SJCRH30 (cell line): ENCODE data around the gene SLC22A31. TPM values are rescaled to one million over a fixed set of nuclear protein-coding genes. Genes with fewer than 3 reads are reported as not detected.
A peak's percentile ranks its signal among the peaks of the same experiment; 100 is the strongest.

Source experiments
- DNase-seq, 2 experiments: peaks; one replicate each; pipeline ENCODE4 v3.0.0-alpha.2; 2015 to 2020
- H3K27ac ChIP-seq: fragments of 250-450 bp; sonication (Bioruptor Pico); 2 replicates; pipeline ENCODE4 v1.5.1; 2020; ENCODE audit warnings: mild to moderate bottlenecking, moderate library complexity
- H3K27me3 ChIP-seq: fragments of 250-450 bp; sonication (Bioruptor Pico); 2 replicates; pipeline ENCODE4 v1.5.1; 2020; ENCODE audit warnings: mild to moderate bottlenecking, moderate library complexity
- H3K36me3 ChIP-seq: fragments of 250-450 bp; sonication (Bioruptor Pico); 2 replicates; pipeline ENCODE4 v1.5.1; 2020; ENCODE audit warnings: mild to moderate bottlenecking, moderate library complexity
- H3K4me1 ChIP-seq: fragments of 250-450 bp; sonication (Bioruptor Pico); 2 replicates; pipeline ENCODE4 v1.5.1; 2020; ENCODE audit warnings: mild to moderate bottlenecking, moderate library complexity
- H3K4me3 ChIP-seq: fragments of 250-450 bp; sonication (Bioruptor Pico); 2 replicates; pipeline ENCODE4 v1.5.1; 2020; ENCODE audit warnings: mild to moderate bottlenecking, moderate library complexity
- H3K9me3 ChIP-seq: fragments of 250-450 bp; sonication (Bioruptor Pico); replicated peaks from 2 replicates; pipeline ENCODE4 v1.5.1; 2020; ENCODE audit warnings: mild to moderate bottlenecking, moderate library complexity
- total RNA-seq: library from RNA; depleted of rRNA; stranded (reverse); fragments of >200 nt; shearing (Covaris generic); gene quantifications from 2 replicates; pipeline ENCODE4 v1.2.3, GENCODE V29; 2014

SLC22A31 gene
- total RNA-seq, 1 experiment from 2014 or later, result not detected

DNA sequence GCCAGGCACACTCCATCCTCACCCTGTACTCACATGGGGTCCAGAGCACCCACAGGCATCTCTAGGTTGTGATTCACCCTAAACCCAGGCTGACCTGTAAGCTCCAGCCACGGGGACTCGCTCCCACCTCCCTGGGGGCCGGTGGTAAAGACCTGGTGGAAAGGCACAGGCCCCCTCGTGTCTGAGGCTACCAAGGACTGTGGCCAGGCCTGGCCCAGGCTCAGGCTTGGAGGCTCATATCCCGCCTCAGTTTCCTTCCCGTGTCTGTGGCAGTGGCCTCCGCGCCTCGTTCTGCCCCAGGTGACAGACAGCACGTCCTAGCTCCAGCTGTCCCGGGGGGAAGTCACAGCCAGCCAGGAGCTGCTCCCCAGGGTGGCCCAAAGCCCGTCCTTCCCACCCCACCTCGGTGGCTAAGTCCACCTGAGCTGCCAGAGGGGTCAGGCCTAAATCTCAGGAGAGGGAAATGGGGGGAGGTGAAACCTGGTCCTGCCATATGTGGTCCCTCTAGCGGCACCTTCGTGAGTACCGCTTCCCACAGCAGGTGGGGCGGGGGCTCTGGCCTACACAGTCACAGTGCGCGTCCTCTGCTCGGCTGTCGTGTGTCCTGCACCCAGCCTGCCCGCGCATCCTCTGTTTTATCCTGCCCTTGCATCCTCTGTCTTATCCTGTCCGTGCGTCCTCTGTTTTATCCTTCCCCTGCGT is 16.2 kb downstream of the SLC22A31 start:
- H3K27ac ChIP-seq, result no peak overlapping the region
- H3K4me3 ChIP-seq, result no peak overlapping the region
- no peaks in the 10 kb centered on the region for H3K27me3 ChIP-seq
- H3K9me3 ChIP-seq, result peaks cover 8% of the 10 kb centered on the region
- peak in 1 of 2 experiments; percentile 16 for DNase-seq
- H3K36me3 ChIP-seq, result peaks cover 77% of the 10 kb centered on the region
- H3K4me1 ChIP-seq, result no peaks in the 10 kb centered on the region

DNA sequence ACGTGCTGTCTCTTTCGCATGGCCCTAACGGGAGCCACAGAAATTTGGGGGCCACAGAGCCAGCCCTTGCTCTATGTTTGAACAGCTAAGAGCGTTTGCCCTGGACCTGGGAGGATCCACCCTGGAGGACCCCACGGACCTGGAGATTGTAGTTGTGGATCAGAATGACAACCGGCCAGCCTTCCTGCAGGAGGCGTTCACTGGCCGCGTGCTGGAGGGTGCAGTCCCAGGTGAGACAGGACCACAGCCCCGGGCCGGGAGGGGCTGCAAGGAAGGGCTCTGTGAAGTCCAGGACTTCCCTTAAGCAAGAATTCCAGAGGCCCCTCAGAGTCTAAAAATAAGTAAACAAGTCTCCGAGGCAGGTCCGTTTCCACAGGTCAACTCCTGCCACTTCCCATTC is 16.9 kb downstream of the SLC22A31 start:
- Histone ChIP-seq H3K36me3 (peaks cover 80% of the 10 kb centered on the region), H3K4me1 (no peaks in the 10 kb centered on the region), H3K9me3 (peaks cover 8% of the 10 kb centered on the region), H3K27ac (no peak overlapping the region), H3K27me3 (no peaks in the 10 kb centered on the region), H3K4me3 (no peak overlapping the region)
- peak in 1 of 2 experiments; percentile 11 for DNase-seq

DNA sequence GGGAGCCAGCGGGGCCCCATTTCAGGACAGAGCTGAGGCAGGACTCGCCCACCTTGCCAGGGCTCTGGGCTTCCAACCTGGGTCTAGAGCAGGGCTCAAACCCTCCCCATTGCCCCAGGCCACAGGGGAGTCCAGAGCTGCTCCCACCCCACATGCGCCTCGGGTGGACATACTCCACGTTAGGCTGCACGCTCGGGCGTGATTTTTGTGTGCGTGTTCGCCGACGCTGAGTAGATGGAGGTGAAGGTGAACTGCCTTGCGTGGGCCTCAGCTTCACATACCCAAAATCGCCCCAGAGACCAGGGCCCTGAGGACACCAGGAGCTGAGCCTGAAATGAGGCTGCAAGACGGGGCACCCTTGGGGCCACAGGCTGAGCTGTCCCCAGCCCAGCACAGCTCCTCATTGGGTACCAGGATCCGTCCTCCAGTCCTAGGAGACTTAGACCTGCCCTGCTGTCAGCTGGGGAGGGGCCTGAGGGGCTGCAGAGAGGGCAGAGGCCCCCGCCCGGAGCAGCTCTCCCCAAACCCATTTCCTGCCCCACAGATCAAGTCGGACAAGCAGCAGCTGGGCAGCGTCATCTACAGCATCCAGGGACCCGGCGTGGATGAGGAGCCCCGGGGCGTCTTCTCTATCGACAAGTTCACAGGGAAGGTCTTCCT is 20.6 kb downstream of the SLC22A31 start:
- no peaks in the 10 kb centered on the region for H3K27me3 ChIP-seq
- H3K4me1 ChIP-seq, result peaks cover 11% of the 10 kb centered on the region
- H3K27ac ChIP-seq, result no peak overlapping the region
- no peak overlapping the region for H3K4me3 ChIP-seq
- H3K9me3 ChIP-seq, result no peaks in the 10 kb centered on the region
- DNase-seq, result no peak
- H3K36me3 ChIP-seq, result peaks cover 90% of the 10 kb centered on the region

DNA sequence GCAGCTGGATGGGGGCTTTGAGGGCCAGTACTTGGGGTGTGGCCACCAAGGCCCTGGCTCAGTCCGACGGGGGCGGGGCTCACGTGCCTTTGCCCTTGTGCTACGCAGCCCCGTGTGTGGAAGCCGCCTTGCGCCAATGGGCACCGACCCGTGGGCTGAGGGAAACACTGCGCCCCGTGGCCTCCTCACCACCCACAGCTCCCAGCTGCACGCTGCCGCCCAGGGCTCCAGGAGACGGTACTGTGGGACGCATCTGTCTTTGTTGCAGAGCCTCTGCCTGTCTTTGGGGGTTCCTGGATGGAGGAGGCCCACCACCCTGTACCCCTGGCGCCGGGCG is 21.2 kb downstream of the SLC22A31 start:
- Histone ChIP-seq H3K36me3 (peaks cover 94% of the 10 kb centered on the region), H3K27me3 (no peaks in the 10 kb centered on the region), H3K4me1 (peaks cover 18% of the 10 kb centered on the region), H3K27ac (no peak overlapping the region), H3K9me3 (no peaks in the 10 kb centered on the region), H3K4me3 (no peak overlapping the region)
- DNase-seq, result no peak

DNA sequence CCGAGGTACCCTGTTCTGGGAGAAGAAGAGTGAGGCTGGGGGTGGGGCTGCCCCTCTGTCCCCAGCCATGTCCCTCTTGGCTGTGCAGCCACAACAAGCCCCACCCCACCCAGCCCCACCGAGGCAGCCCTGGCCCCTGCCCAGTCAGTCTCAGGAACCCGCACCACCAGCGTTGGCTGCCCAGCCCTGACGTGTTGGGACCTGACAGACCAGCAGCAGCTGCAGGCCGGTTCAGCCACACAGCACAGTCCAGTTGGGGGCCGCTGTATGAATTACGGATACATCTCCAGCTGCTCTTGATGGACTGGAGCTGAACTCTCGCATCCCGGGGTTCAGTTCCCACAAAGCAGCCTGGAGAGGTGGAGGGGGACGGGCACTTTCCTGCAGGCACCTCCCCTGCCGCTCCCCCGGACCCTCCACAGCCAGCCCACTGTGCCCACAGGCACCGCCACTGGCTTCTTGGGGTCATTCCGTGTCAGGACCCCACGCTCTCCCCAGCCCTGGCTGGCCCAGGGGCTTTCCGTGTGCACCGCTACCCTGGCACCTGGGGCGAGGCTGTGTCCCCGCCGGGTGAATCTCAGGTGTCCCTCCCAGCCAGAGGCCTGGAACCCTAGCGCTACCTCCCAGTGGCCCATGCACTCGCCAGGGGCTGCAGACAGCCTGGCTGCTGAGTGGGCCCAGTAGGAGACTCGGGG is 21.7 kb downstream of the SLC22A31 start:
- Histone ChIP-seq H3K4me1 (peaks cover 23% of the 10 kb centered on the region), H3K4me3 (no peak overlapping the region), H3K9me3 (no peaks in the 10 kb centered on the region), H3K27ac (no peak overlapping the region), H3K36me3 (peaks cover 94% of the 10 kb centered on the region), H3K27me3 (no peaks in the 10 kb centered on the region)
- DNase-seq, result peak in 1 of 2 experiments; percentile 44

DNA sequence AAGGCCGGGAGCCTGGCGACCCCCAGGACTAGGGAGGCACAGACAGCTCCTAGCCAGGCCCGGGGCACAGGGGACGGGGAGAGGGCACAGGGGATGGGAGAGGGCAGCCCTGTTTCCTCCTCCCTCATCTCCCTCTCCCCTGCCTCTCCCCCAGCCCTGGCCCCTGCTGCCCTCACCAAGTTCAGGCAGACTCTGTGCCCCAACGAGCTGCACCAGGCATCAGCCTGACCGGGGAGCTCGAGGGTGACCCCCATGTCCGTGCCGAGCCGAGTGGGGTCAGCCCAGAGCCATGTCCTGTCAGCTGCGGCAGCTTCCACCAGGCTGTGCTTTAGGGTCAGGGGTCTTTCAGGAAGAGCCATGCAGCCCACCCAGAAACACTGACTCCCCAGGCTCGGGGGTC is 22.8 kb downstream of the SLC22A31 start:
- Histone ChIP-seq H3K9me3 (no peaks in the 10 kb centered on the region), H3K27me3 (no peaks in the 10 kb centered on the region), H3K27ac (no peak overlapping the region), H3K4me3 (no peak overlapping the region), H3K36me3 (peaks cover 88% of the 10 kb centered on the region), H3K4me1 (peaks cover 29% of the 10 kb centered on the region)
- DNase-seq, result no peak

DNA sequence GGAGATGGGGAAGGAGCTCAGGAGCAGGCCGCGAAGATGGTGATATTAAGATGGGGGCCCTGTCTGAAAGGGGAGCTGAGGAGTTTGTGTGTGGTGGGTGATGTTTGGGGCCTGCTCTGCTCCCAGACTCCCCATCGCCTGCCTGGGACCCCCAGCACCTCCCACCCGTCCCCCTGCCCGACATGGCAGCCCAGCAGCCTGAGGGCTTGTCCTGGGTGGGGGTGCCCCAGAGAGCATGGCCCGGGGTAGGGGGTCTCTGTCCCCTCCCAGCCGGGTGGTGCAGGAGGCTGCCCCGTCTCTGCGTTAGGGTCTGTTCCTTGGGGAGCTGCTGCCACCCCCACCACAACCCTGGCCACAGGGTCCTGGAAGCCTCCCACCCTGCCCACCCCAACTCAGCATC is 23.6 kb downstream of the SLC22A31 start:
- Histone ChIP-seq H3K27ac (no peak overlapping the region), H3K27me3 (no peaks in the 10 kb centered on the region), H3K4me3 (no peak overlapping the region), H3K4me1 (peaks cover 29% of the 10 kb centered on the region), H3K9me3 (no peaks in the 10 kb centered on the region), H3K36me3 (peaks cover 87% of the 10 kb centered on the region)
- no peak for DNase-seq

DNA sequence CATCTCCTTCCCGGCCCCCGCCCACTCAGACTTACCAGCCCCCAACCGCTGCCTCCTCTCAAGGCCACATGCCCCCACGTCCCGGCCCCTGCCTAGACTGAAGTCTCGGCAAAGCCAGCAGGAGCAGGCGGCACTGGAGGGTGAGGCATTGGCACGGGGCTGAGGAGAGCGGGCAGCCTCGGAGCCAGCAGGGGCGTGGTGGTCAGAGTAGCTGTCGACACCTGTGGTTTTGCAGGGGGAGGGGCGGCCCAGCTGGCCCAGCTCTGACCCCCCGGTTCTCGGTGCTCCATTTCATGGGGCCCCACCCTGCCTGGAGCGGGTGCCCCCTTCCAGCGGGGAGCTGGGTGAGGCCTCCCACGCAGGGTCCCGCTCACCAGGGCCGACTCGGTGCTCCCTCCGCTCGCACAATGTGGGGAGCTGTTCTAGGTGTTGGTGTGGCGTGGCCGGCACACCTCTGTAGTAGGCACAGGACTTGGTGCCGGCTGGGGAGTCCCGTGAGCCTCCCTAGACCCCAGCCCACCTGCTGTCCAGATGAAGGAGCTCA is 24.1 kb downstream of the SLC22A31 start:
- Histone ChIP-seq H3K9me3 (no peaks in the 10 kb centered on the region), H3K4me3 (no peak overlapping the region), H3K4me1 (peaks cover 29% of the 10 kb centered on the region), H3K36me3 (peaks cover 82% of the 10 kb centered on the region), H3K27ac (no peak overlapping the region), H3K27me3 (no peaks in the 10 kb centered on the region)
- no peak for DNase-seq

DNA sequence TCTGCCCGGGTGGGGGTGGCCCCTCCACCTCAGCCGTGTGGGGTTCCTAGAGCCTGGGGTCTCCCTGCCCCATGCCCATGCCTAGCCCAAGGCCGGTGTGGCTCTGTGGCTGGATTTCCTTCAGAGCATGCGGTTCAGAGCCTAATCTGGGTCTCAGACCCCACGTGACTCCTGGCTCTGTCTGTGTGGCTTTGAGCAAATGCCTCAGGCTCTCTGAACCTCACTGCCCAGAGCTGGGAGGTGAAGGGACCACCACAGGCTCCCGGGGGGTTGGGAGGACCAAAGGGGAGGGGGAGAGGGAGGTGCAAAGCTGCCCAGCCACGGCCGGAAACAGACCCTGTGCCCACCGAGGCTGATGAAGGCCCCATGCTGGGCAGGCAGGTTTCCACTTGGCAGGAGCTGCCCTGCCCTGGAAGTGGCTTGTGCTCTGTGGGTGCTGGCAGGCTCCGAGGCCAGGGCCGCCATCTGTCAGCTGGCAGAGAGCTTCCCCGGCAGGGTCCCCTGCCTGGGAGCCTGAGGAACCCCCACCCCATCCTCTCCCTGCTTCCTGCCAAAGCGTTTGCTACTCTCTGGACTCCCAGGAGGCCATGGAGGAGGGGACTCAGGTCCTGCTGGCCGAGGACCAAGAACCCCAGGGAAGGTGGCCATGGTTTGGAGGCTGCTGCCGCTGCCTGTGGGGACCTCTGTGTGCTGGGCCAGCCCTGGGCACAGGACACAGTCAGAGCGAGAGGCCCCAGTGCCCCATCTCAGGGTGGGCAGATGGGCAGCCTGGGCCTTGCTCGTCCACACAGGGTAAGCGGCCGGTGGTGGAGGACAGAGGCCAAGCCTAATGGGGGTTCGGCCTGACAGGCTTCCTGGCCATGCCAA is 24.8 kb downstream of the SLC22A31 start:
- H3K27me3 ChIP-seq, result no peaks in the 10 kb centered on the region
- no peak for DNase-seq
- no peak overlapping the region for H3K27ac ChIP-seq
- H3K9me3 ChIP-seq, result no peaks in the 10 kb centered on the region
- no peak overlapping the region for H3K4me3 ChIP-seq
- H3K4me1 ChIP-seq, result peaks cover 34% of the 10 kb centered on the region
- H3K36me3 ChIP-seq, result peaks cover 75% of the 10 kb centered on the region

DNA sequence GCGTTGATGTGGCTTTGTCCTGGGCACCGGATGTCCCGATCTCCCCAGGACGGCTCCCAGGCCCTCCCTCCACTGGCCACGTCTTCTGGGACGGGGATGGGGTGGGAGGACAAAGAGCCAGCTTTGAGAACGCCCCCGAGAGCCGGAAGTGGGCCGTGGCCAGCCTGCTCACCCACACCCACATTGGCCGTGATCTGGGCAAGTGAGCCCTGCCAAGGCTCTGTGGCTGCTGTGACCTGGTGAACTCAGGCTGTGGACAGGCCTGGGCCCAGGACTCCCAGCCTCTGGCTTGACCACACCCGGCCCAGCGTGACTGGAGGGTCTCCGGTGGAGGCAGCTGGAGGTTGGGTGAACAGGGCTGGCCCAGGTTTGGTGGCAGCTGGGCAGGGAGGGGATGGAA is 25.5 kb downstream of the SLC22A31 start:
- peak overlapping the region; percentile 97; the same call in 1 of the 2 replicates for H3K27ac ChIP-seq

DNA sequence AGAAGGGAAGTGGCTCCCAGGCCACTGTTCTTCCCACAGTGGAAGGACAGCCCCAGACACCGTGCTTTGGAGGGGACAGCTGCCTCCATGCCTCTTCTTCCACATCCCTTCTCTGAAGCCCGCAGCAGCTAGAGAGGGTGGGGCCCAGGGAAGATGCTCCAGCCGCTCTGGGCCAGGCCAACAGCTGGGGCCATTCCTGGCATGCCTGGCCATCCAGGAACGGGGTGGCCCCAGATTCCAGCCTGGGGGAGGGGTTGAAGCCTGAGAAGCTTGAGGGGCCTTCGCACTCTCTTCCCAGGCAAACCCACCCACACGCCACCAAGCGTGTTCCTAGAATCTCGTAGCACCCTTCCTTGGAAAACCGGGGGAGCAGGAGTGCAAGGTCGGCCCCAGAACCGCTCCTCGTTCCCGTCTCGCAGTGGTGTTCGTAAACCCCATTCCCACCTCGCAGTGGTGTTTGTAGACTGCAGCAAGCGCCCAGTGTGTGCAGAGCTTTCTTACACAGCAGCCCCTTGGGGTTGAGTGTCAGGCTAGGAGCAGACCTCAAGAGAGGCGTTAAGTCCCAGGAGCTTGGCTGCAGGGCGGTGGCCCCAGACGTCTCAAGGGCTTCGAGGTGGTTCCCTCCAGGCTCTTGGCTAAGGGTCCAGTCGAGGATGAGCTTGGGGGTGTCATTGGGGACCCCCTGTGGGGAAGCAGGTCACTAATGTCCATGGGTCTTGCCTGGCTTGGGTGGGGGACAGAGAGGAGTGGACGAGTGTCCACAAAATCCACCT is 26.1 kb downstream of the SLC22A31 start:
- H3K27ac ChIP-seq, result peak overlapping the region; percentile 97
- peak; percentile 80 to 85 for DNase-seq
- H3K9me3 ChIP-seq, result no peaks in the 10 kb centered on the region
- peak overlapping the region; percentile 98 for H3K4me3 ChIP-seq
- peaks cover 38% of the 10 kb centered on the region for H3K4me1 ChIP-seq
- H3K27me3 ChIP-seq, result no peaks in the 10 kb centered on the region
- H3K36me3 ChIP-seq, result peaks cover 62% of the 10 kb centered on the region

More for the DNA sequence above, 25.5 kb downstream of the SLC22A31 start:
- Histone ChIP-seq H3K36me3 (peaks cover 69% of the 10 kb centered on the region), H3K27me3 (no peaks in the 10 kb centered on the region), H3K9me3 (no peaks in the 10 kb centered on the region), H3K4me1 (peaks cover 35% of the 10 kb centered on the region), H3K4me3 (no peak overlapping the region)
- no peak for DNase-seq

DNA sequence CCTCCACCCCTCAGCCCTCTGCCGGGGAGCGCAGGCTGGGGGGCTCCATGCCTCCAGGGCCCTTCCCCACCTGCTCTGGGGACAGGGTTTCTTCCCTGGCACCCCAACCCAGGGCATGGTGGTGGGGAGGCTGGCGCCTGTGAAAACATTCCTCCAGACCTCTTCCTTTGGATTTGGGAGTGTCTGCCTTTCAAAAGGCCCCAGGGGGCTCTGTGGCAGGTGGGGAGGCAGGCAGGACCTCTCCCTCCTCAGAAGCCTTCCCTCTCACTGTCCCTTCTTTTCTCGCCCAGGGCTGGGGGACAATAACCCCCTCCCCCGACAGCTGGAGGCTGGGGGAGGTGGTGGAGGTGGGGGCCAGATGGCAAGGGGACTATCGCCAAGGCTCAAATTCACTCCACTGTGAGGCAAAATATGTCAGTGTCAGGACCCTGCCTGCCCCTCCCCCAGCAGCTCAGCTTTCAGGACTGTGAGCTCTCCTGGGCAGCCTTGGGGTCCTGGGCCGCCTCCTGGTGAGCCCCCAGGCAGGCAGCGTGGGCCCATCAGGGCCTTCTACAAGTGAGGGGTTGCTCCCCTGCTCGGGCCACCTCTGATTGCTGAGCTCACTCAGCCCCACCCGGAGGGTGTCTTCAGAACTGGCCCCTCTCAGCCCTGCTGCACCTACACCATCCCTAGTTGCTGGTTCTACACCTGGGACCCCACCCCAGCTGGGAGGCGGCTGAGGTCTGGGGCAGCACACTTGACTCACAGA is 27.0 kb downstream of the SLC22A31 start:
- Histone ChIP-seq H3K9me3 (no peaks in the 10 kb centered on the region), H3K36me3 (peaks cover 55% of the 10 kb centered on the region), H3K27me3 (no peaks in the 10 kb centered on the region; the same call in 1 of the 2 replicates), H3K27ac (peak overlapping the region; percentile 97), H3K4me1 (peaks cover 47% of the 10 kb centered on the region), H3K4me3 (peak overlapping the region; percentile 98)
- DNase-seq, result peak; percentile 72 to 75

DNA sequence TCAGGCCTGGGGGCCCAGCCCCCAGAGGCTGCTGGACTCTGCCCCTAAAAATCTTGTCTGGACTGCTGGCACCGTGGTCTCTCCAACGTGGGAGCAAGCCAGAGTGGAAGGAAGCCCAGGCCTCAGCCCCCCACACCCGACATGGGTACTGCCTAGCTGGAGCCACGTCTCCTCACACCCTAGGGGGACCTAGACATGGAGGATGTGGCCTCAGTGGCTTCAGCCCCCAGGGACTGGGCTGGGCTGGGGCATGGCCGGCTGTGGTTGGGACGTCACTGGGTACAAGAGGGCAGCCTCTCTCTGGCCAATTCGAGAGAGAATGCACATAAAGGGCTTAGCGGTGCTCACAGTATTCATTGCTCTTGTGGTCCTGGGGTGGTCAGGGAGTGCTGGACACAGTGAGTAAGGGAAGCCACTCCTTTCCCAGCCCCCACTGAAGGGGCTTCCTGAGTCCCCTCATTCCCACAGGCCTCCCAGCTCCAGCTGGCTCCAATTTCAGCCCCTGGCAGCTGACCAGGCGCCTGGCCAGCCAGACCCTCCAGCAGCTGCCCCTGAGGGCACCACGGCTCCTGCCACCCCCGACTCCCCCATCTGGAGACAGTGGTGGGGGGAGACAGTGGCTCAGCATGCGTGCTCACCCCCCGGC is 27.7 kb downstream of the SLC22A31 start:
- Histone ChIP-seq H3K27ac (peak overlapping the region; percentile 97), H3K9me3 (no peaks in the 10 kb centered on the region), H3K4me3 (peak overlapping the region; percentile 98), H3K27me3 (no peaks in the 10 kb centered on the region; the same call in 1 of the 2 replicates), H3K4me1 (peaks cover 48% of the 10 kb centered on the region), H3K36me3 (peaks cover 48% of the 10 kb centered on the region)
- DNase-seq, result peak; percentile 84 to 86
